NCI-H2227 (cell line): ENCODE measurements around the gene EFR3B.

Experiments used
- DNase-seq: peaks from one replicate; lab custom pipeline; 2025; ENCODE audit not compliant: unreplicated experiment; lab: John Stamatoyannopoulos, UW

Gene EFR3B

GRCh38 chr2:25178976-25179375, 137.1 kb downstream of the EFR3B start:
- no peak for DNase-seq

GRCh38 chr2:25184254-25184653, 142.4 kb downstream of the EFR3B start:
- DNase-seq = no peak

DNA sequence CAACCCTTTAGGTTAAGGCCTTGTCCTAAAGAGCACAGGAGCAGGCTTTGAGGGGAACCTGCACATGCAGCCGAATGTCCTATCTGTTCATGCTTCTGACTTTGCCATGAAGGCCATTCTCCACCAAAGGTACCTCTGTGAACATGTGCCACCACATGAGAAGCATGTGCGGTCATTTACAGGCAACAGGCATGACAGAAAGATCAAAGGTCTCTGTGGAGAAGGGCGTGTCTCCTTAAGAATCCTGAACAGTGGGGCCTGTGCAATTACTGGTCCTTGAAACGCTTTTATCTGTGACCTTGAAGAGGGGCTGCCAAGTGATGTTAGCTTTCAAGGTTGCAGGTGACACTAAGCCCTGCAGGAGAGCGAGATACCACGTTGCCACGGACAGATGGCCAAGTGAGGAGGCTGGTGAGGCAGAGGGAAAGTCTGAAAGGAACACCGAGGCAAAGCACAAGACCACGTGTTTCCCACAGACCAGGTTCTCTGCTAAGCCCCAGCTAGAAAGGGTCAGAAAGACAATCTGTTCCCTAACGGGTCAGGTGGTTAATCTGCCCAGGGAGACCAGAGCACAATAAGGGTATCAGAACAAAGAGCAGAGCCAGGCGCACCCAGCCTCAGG, 146.0 kb downstream of the EFR3B start:
- DNase-seq = peak; percentile 41

GRCh38 chr2:25188405-25188804, 146.5 kb downstream of the EFR3B start:
- no peak for DNase-seq

GRCh38 chr2:25190536-25190935, 148.7 kb downstream of the EFR3B start:
- DNase-seq = peak; percentile 40

DNA sequence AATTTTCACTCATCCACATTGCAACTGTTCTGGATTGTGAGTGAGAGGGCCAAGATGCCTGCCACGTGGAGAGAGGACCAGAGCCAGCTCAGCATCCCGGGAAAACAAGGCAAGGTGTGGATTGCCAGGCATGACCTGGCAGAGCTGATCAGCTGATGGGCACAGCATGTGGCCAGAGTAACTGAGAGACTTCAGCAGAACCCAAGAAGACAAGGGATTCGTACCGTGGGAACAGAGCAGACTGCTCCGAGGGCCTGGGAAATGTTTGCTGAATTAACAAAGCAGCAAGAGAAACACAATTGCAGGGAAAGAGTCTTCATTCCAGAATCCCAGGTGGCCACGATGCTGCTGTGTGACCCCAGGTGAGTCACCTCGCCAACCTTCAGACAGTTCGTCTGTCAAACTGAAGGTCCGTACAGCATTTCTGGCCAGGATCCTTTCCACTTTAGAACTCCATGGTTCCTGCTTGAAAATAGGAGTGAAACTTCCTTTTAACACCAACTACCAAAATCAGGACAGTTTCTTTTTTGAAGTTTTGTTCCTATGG, 152.8 kb downstream of the EFR3B start:
- no peak for DNase-seq

GRCh38 chr2:25197336-25198208, 155.7 kb downstream of the EFR3B start:
- DNase-seq = no peak

DNA sequence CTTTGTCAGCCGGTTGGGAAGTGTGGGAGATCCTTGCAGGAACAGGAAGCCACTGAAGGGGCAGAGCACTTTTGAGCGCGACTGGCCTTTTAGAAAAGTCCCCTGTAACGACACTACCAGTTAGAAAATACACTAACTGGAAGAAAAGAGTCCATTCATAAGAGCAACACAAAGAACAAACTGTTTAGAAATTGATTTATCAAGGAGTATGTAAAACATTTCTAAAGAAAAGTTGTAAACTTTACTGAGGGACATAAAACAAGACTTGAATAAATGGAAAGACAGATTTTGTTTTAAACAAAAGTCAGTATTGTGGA, 156.3 kb downstream of the EFR3B start:
- no peak for DNase-seq

DNA sequence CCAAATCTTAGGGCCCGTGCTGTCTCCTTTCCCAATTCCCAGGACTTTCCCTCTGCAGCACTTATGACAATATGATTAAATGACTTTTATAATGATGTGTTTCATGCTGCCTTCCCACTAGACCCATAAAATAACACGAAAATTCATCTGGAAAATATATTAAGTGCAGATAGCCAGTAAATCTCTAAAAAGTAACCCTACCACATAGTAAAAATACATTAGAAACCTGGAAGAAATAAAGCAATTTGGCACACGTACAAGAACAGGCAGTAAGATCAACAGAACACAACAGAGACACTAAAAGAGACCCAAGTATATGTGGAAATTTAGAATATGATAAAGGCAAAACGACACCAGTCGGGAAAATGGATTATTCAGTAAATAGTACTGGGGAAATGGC, 156.7 kb downstream of the EFR3B start:
- DNase-seq = no peak

DNA sequence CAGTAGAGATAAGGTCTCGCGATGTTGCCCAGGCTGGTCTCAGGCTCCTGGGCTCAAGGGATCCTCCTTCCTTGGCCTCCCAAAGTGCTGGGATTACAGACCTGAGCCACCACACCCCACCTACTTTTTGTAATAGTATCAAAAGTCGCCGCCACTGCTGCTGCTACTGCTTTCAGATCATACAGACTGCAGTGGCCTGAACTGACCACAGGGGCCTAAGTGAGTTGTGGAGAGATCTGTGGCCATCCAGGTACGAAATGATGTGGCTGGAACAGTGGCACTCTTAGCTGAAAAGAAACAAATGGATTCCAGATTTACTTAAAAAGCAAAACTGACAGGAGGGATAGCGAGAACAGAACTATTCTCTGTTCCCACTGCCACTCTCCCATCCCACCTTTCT, 159.4 kb downstream of the EFR3B start:
- no peak for DNase-seq

- no peak for DNase-seq
Observed at GRCh38 chr2:25201794-25202193, 159.9 kb downstream of the EFR3B start.

DNA sequence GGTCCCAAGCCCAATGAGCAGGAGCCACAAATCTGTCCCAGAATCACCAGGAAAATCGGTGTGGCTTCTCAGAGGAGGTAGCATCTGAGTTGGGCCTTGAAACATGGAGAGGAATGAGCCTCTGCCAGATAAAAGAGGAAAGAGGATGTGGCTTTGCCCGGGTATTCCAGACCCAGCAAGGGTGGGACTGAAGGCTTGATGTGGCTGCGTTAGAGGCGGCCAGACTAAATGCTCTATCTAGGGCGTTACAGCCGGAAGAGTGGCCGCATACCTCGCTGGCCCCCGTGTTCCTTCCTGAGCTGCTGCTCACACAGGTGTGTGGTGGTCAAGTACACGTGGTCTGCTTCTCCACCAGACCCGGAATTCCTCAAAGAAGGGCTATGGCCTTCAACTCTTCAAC, 160.4 kb downstream of the EFR3B start:
- DNase-seq = no peak

DNA sequence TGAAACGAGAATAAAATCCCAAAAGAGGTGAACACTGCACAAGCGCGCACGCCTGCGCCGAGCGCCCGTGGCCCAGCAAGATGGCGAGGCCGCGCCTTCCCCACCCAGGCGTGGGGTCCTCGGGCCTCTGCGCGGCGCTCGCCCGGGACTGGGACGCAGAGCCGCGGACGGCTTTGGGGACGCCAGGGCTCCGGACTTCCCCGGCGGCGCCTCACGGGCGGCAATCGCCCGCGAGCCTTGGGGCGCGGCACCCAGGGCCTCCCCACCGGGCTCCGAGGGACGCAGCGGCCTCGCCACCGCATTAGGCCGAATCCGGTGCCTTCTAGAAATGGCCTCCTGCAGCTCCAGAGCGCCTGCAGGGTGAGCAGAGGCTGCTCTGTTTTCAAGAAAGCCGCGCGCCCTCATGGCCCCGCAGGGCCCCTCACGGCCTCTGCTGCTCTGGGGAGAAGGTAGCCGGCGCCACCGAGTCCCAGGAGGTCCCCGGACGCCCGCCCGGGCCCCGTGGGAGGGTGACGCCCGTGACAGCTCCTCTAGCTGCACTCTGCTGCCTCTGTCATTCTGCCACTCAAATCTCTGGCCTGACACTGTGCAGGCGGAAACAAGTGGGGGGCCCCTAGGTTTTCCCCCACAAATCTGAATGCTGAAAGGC, 162.4 kb downstream of the EFR3B start:
- DNase-seq = no peak

- DNase-seq = no peak
Observed at GRCh38 chr2:25207078-25207545, 165.2 kb downstream of the EFR3B start.
